ENCODE measurements around the gene GALE.
A peak's percentile ranks its signal among the peaks of the same experiment; 100 is the strongest.
"Not testable (repeated sequence)": the region's sequence is repeated elsewhere in the genome, so short reads cannot be mapped to it uniquely, and the experiment has no call there.

Gene GALE

GRCh38 chr1:23788695-23789094 is 11.9 kb downstream of the GALE start:
- peak overlapping the region; percentile 43 for H3K27ac Mint-ChIP-seq
- no peaks in the 10 kb centered on the region for H3K9me3 Mint-ChIP-seq
- peaks cover 22% of the 10 kb centered on the region for H3K4me1 Mint-ChIP-seq
- H3K27me3 Mint-ChIP-seq, result no peaks in the 10 kb centered on the region
- H3K4me3 Mint-ChIP-seq, result peak overlapping the region; percentile 42
- H3K36me3 Mint-ChIP-seq, result peaks cover 13% of the 10 kb centered on the region

GRCh38 chr1:23787701-23788100 is 12.9 kb downstream of the GALE start:
- H3K9me3 Mint-ChIP-seq, result no peaks in the 10 kb centered on the region
- no peak overlapping the region for H3K4me3 Mint-ChIP-seq
- no peak overlapping the region for H3K27ac Mint-ChIP-seq
- H3K36me3 Mint-ChIP-seq, result peaks cover 13% of the 10 kb centered on the region
- no peaks in the 10 kb centered on the region for H3K27me3 Mint-ChIP-seq
- peaks cover 22% of the 10 kb centered on the region for H3K4me1 Mint-ChIP-seq

- H3K4me3 Mint-ChIP-seq, result no peak overlapping the region
- peak overlapping the region; percentile 15 for H3K27ac Mint-ChIP-seq
- no peaks in the 10 kb centered on the region for H3K9me3 Mint-ChIP-seq
- no peaks in the 10 kb centered on the region for H3K27me3 Mint-ChIP-seq
- H3K36me3 Mint-ChIP-seq, result peaks cover 20% of the 10 kb centered on the region
- H3K4me1 Mint-ChIP-seq, result peaks cover 18% of the 10 kb centered on the region
Observed at GRCh38 chr1:23784846-23785245, 15.7 kb downstream of the GALE start.

GRCh38 chr1:23783141-23783540 is 17.4 kb downstream of the GALE start:
- peaks cover 22% of the 10 kb centered on the region for H3K4me1 Mint-ChIP-seq
- H3K27ac Mint-ChIP-seq, H3K9me3 Mint-ChIP-seq, H3K27me3 Mint-ChIP-seq, H3K4me3 Mint-ChIP-seq: not testable (repeated sequence)
- H3K36me3 Mint-ChIP-seq, result peaks cover 20% of the 10 kb centered on the region

- H3K9me3 Mint-ChIP-seq, result no peaks in the 10 kb centered on the region
- H3K4me3 Mint-ChIP-seq, result peak overlapping the region; percentile 86
- H3K27ac Mint-ChIP-seq, result peak overlapping the region; percentile 96
- peaks cover 29% of the 10 kb centered on the region for H3K4me1 Mint-ChIP-seq
- H3K27me3 Mint-ChIP-seq, result no peaks in the 10 kb centered on the region
- peaks cover 8% of the 10 kb centered on the region for H3K36me3 Mint-ChIP-seq
Observed at GRCh38 chr1:23779826-23780371, 20.7 kb downstream of the GALE start.

GRCh38 chr1:23777979-23778814 is 22.4 kb downstream of the GALE start, which contains the start of gene PITHD1:
Gene PITHD1, plus strand, starts transcription at chr1:23778418. Its CDS starts 98 bp downstream, at chr1:23778516.
- Mint-ChIP-seq H3K4me3 (peak within 1 kb of the TSS; percentile 86), H3K27ac (peak within 1 kb of the TSS; percentile 96), H3K4me1 (peaks cover 36% of the 10 kb centered on the region), H3K27me3 (no peaks in the 10 kb centered on the region), H3K9me3 (no peaks in the 10 kb centered on the region), H3K36me3 (peaks cover 8% of the 10 kb centered on the region)

GRCh38 chr1:23776217-23776616 is 24.3 kb downstream of the GALE start:
- Mint-ChIP-seq H3K27ac (no peak overlapping the region), H3K4me3 (no peak overlapping the region), H3K9me3 (no peaks in the 10 kb centered on the region), H3K36me3 (peaks cover 4% of the 10 kb centered on the region), H3K27me3 (no peaks in the 10 kb centered on the region), H3K4me1 (peaks cover 38% of the 10 kb centered on the region)

GRCh38 chr1:23774174-23774880 is 26.2 kb downstream of the GALE start:
- Mint-ChIP-seq H3K27me3 (no peaks in the 10 kb centered on the region), H3K9me3 (no peaks in the 10 kb centered on the region), H3K27ac (no peak overlapping the region), H3K4me3 (no peak overlapping the region), H3K36me3 (no peaks in the 10 kb centered on the region), H3K4me1 (peaks cover 26% of the 10 kb centered on the region)

GRCh38 chr1:23772854-23773242 is 27.7 kb downstream of the GALE start:
- H3K4me3 Mint-ChIP-seq, result no peak overlapping the region
- peaks cover 23% of the 10 kb centered on the region for H3K4me1 Mint-ChIP-seq
- H3K9me3 Mint-ChIP-seq, result no peaks in the 10 kb centered on the region
- no peak overlapping the region for H3K27ac Mint-ChIP-seq
- H3K36me3 Mint-ChIP-seq, result no peaks in the 10 kb centered on the region
- no peaks in the 10 kb centered on the region for H3K27me3 Mint-ChIP-seq

GRCh38 chr1:23772049-23772853 is 28.3 kb downstream of the GALE start:
- no peaks in the 10 kb centered on the region for H3K36me3 Mint-ChIP-seq

GRCh38 chr1:23768733-23769132 is 31.8 kb downstream of the GALE start:
- no peaks in the 10 kb centered on the region for H3K9me3 Mint-ChIP-seq
- H3K27ac Mint-ChIP-seq, result no peak overlapping the region

More at GRCh38 chr1:23772049-23772853, 28.3 kb downstream of the GALE start:
- no peak overlapping the region for H3K27ac Mint-ChIP-seq
- no peaks in the 10 kb centered on the region for H3K9me3 Mint-ChIP-seq
- no peak overlapping the region for H3K4me3 Mint-ChIP-seq
- H3K4me1 Mint-ChIP-seq, result peaks cover 23% of the 10 kb centered on the region
- H3K27me3 Mint-ChIP-seq, result no peaks in the 10 kb centered on the region

GRCh38 chr1:23763041-23763577 is 37.4 kb downstream of the GALE start:
- H3K27me3 Mint-ChIP-seq, result no peaks in the 10 kb centered on the region
- no peaks in the 10 kb centered on the region for H3K9me3 Mint-ChIP-seq
- H3K36me3 Mint-ChIP-seq, result peaks cover 7% of the 10 kb centered on the region
- H3K4me3 Mint-ChIP-seq, result no peak overlapping the region
- no peaks in the 10 kb centered on the region for H3K4me1 Mint-ChIP-seq
- H3K27ac Mint-ChIP-seq, result no peak overlapping the region

More at GRCh38 chr1:23768733-23769132, 31.8 kb downstream of the GALE start:
- Mint-ChIP-seq H3K4me3 (no peak overlapping the region), H3K4me1 (peaks cover 12% of the 10 kb centered on the region), H3K36me3 (no peaks in the 10 kb centered on the region), H3K27me3 (no peaks in the 10 kb centered on the region)

- H3K36me3 Mint-ChIP-seq, result peaks cover 9% of the 10 kb centered on the region
- no peak overlapping the region for H3K4me3 Mint-ChIP-seq
- no peak overlapping the region for H3K27ac Mint-ChIP-seq
Observed at GRCh38 chr1:23759277-23759676, 41.3 kb downstream of the GALE start.

GRCh38 chr1:23757812-23758211 is 42.7 kb downstream of the GALE start:
- no peaks in the 10 kb centered on the region for H3K9me3 Mint-ChIP-seq
- H3K27ac Mint-ChIP-seq, result no peak overlapping the region
- H3K4me1 Mint-ChIP-seq, result no peaks in the 10 kb centered on the region
- H3K27me3 Mint-ChIP-seq, result no peaks in the 10 kb centered on the region
- no peak overlapping the region for H3K4me3 Mint-ChIP-seq
- peaks cover 12% of the 10 kb centered on the region for H3K36me3 Mint-ChIP-seq

More at GRCh38 chr1:23759277-23759676, 41.3 kb downstream of the GALE start:
- Mint-ChIP-seq H3K27me3 (no peaks in the 10 kb centered on the region), H3K9me3 (no peaks in the 10 kb centered on the region), H3K4me1 (no peaks in the 10 kb centered on the region)

- H3K4me1 Mint-ChIP-seq, result peaks cover under 1% of the 10 kb centered on the region
- peaks cover 8% of the 10 kb centered on the region for H3K36me3 Mint-ChIP-seq
- no peak overlapping the region for H3K4me3 Mint-ChIP-seq
- H3K9me3 Mint-ChIP-seq, result no peaks in the 10 kb centered on the region
- no peak overlapping the region for H3K27ac Mint-ChIP-seq
- no peaks in the 10 kb centered on the region for H3K27me3 Mint-ChIP-seq
Observed at GRCh38 chr1:23756676-23757075, 43.9 kb downstream of the GALE start.
